Measurements from ENCODE around the gene CHST6.
"Not testable (repeated sequence)": the region's sequence is repeated elsewhere in the genome, so short reads cannot be mapped to it uniquely, and the experiment has no call there.

Gene CHST6

DNA sequence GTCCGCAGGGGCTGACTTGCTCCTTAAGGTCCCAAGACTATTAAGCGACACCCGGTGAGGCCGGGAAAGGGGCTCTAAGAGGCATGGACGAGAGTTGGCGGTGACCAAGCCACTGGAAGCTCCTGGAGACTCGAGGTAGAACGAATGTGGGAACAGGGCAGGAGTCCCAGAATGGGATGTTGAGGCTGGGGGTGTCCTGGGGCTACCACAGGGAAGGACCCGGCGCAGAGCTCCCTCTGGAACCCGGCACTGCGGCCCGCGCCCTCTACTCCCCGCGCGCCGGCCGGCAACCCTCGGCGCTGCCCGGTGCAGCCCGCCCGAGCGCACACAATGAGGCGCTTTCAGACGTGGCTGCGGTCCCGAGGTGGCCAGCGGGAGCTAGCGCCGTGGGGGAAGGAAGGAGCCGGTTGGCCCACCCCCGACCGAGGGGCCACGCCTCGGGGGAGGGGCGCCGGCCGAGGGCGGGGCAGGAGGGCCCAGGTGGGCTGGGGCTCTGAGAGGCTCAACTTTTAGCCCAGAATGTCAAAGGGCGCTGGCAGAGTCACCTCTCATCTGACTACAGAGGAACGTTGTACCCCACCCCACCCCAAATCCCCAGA is at the start of gene CHST6:
Gene CHST6 (minus strand): TSS at position 366 of the 599 bp plus-strand sequence. CDS start 15,613 bp downstream, outside the sequence.
- no peak for DNase-seq
- Histone ChIP-seq H3K9ac (ENCODE audit: low read depth, low read length) (no peak within 1 kb of the TSS), H3K27ac (ENCODE audit: low read length) (no peak within 1 kb of the TSS), H2AFZ (ENCODE audit: low read depth, low read length) (no peak within 1 kb of the TSS), H3K9me3 (ENCODE audit: insufficient read depth, low read length, severe bottlenecking) (no peaks in the 10 kb centered on the region), H3K27me3 (ENCODE audit: insufficient read depth, low read length, poor library complexity) (no peaks in the 10 kb centered on the region), H4K20me1 (ENCODE audit: insufficient read depth, low read length) (no peaks in the 10 kb centered on the region), H3K4me3 (ENCODE audit: low read depth in 1 of 2, low read length in 2 of 2) (no peak within 1 kb of the TSS), H3K36me3 (ENCODE audit: insufficient read depth, low read length) (no peaks in the 10 kb centered on the region), H3K4me2 (ENCODE audit: insufficient read depth, low read length) (no peak within 1 kb of the TSS), H3K4me1 (ENCODE audit: insufficient read depth, low read length) (no peaks in the 10 kb centered on the region), H3K79me2 (ENCODE audit: insufficient read depth, low read length) (no peaks in the 10 kb centered on the region)
- TF ChIP-seq EZH2 (IDR thresholded peaks at IDR 0.05; ENCODE audit: borderline replicate concordance, low read depth, low read length, severe bottlenecking) = no peak
- TF ChIP-seq CTCF (IDR thresholded peaks at IDR 0.05; ENCODE audit: borderline replicate concordance, extremely low read depth, low read length, poor library complexity, severe bottlenecking) = no peak
- ATAC-seq (ENCODE audit: insufficient read depth, low read depth) = no peak

- H3K4me3 ChIP-seq (ENCODE audit: low read depth in 1 of 2, low read length in 2 of 2); ATAC-seq (ENCODE audit: insufficient read depth, low read depth); H3K4me1 ChIP-seq (ENCODE audit: insufficient read depth, low read length); H3K4me2 ChIP-seq (ENCODE audit: insufficient read depth, low read length); H2AFZ ChIP-seq (ENCODE audit: low read depth, low read length); DNase-seq; H3K27me3 ChIP-seq (ENCODE audit: insufficient read depth, low read length, poor library complexity); H3K79me2 ChIP-seq (ENCODE audit: insufficient read depth, low read length); H3K9me3 ChIP-seq (ENCODE audit: insufficient read depth, low read length, severe bottlenecking); H3K27ac ChIP-seq (ENCODE audit: low read length); H3K36me3 ChIP-seq (ENCODE audit: insufficient read depth, low read length); H3K9ac ChIP-seq (ENCODE audit: low read depth, low read length); H4K20me1 ChIP-seq (ENCODE audit: insufficient read depth, low read length): not testable (repeated sequence)
Observed at GRCh38 chr16:75542462-75542861, 47.2 kb upstream of the CHST6 start.

GRCh38 chr16:75541236-75541635 is 46.0 kb upstream of the CHST6 start:
- Histone ChIP-seq H3K79me2 (ENCODE audit: insufficient read depth, low read length) (no peaks in the 10 kb centered on the region), H3K9ac (ENCODE audit: low read depth, low read length) (no peak overlapping the region), H3K27ac (ENCODE audit: low read length) (no peak overlapping the region), H3K9me3 (ENCODE audit: insufficient read depth, low read length, severe bottlenecking) (no peaks in the 10 kb centered on the region), H3K4me3 (ENCODE audit: low read depth in 1 of 2, low read length in 2 of 2) (no peak overlapping the region), H3K4me1 (ENCODE audit: insufficient read depth, low read length) (no peaks in the 10 kb centered on the region), H3K36me3 (ENCODE audit: insufficient read depth, low read length) (no peaks in the 10 kb centered on the region), H2AFZ (ENCODE audit: low read depth, low read length) (no peak overlapping the region), H4K20me1 (ENCODE audit: insufficient read depth, low read length) (no peaks in the 10 kb centered on the region), H3K4me2 (ENCODE audit: insufficient read depth, low read length) (no peak overlapping the region), H3K27me3 (ENCODE audit: insufficient read depth, low read length, poor library complexity) (no peaks in the 10 kb centered on the region)
- DNase-seq (no peak), ATAC-seq (ENCODE audit: insufficient read depth, low read depth) (no peak)
- TF ChIP-seq EZH2 (IDR thresholded peaks at IDR 0.05; ENCODE audit: borderline replicate concordance, low read depth, low read length, severe bottlenecking) (no peak), CTCF (IDR thresholded peaks at IDR 0.05; ENCODE audit: borderline replicate concordance, extremely low read depth, low read length, poor library complexity, severe bottlenecking) (no peak)

DNA sequence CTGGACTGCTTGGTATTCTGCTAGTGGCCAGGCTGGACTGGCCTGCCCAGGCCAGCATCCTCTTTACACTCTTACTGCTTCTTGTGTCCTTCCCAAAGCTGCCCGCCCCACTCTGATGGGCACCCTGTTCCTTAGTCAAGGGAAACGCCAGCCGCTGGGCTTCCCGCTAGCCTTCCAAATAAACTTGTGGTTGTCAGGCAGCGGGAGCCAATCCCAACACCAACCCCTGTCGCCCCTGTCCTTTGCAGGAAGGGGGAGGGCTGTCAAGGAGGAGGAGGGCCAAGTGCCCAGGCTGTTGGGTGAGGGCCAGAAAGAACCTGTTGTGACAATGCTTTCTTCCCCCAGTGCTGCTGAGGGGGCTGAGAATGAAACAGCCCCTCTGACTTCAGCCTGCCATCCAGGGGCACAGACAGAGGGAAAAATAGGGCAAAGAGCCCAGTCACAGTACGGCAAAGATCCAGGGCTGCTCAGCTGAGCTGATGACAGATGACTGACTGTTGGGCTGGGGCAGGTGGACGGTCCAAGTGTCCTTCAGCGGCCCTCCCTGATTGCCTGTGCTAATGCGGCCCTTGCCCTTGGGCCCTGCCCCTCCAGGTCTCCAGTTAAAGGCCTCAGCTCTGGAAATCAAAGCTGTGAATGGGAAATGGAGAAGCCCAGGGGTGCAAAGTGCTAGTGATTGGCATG is 43.8 kb upstream of the CHST6 start:
- not testable (repeated sequence) for ATAC-seq (ENCODE audit: insufficient read depth, low read depth)

More for the DNA sequence above, 43.8 kb upstream of the CHST6 start:
- not testable (repeated sequence) for H3K36me3 ChIP-seq (ENCODE audit: insufficient read depth, low read length); H3K79me2 ChIP-seq (ENCODE audit: insufficient read depth, low read length); DNase-seq; H3K9me3 ChIP-seq (ENCODE audit: insufficient read depth, low read length, severe bottlenecking); H3K27ac ChIP-seq (ENCODE audit: low read length); H3K4me1 ChIP-seq (ENCODE audit: insufficient read depth, low read length); H3K27me3 ChIP-seq (ENCODE audit: insufficient read depth, low read length, poor library complexity); H3K4me3 ChIP-seq (ENCODE audit: low read depth in 1 of 2, low read length in 2 of 2); H2AFZ ChIP-seq (ENCODE audit: low read depth, low read length); H4K20me1 ChIP-seq (ENCODE audit: insufficient read depth, low read length); H3K9ac ChIP-seq (ENCODE audit: low read depth, low read length); H3K4me2 ChIP-seq (ENCODE audit: insufficient read depth, low read length)

Measured in DND-41 (cell line).